GM19351 (cell line): ENCODE measurements around the gene UNC13C.
"Not testable (repeated sequence)": the region's sequence is repeated elsewhere in the genome, so short reads cannot be mapped to it uniquely, and the experiment has no call there.

ENCODE experiments used
- ATAC-seq: cut with Tn5 transposase; IDR thresholded peaks from one replicate; pipeline ENCODE4 v1.9.1; 2021; ENCODE audit warnings: mild to moderate bottlenecking, moderate library complexity; ENCODE audit not compliant: unreplicated experiment

UNC13C gene

GRCh38 chr15:53978253-53978906 is at the start of gene UNC13C:
Gene UNC13C (plus strand): TSS chr15:53978441. CDS start chr15:54012904, 34,463 bp downstream.
- ATAC-seq = no peak

- no peak for ATAC-seq
Observed at GRCh38 chr15:53936137-53936536, 42.1 kb upstream of the UNC13C start.

- ATAC-seq = not testable (repeated sequence)
Observed at GRCh38 chr15:53937632-53938031, 40.6 kb upstream of the UNC13C start.

- ATAC-seq = no peak
Observed at GRCh38 chr15:53950572-53950971, 27.7 kb upstream of the UNC13C start.

GRCh38 chr15:53955396-53955795 is 22.8 kb upstream of the UNC13C start:
- ATAC-seq = no peak

- ATAC-seq = no peak
Observed at GRCh38 chr15:53962646-53963561, 15.3 kb upstream of the UNC13C start.

- ATAC-seq = no peak
Observed at GRCh38 chr15:53963801-53964200, 14.4 kb upstream of the UNC13C start.

- ATAC-seq = no peak
Observed at GRCh38 chr15:53974121-53974520, 4.1 kb upstream of the UNC13C start.

- ATAC-seq = no peak
Observed at GRCh38 chr15:53974813-53975212, 3.4 kb upstream of the UNC13C start.

GRCh38 chr15:53976844-53977392 is 1.3 kb upstream of the UNC13C start:
- ATAC-seq = no peak

- ATAC-seq = no peak
Observed at GRCh38 chr15:53979051-53979788, 979 bp downstream of the UNC13C start.

GRCh38 chr15:53980021-53980420 is 1.8 kb downstream of the UNC13C start:
- ATAC-seq = no peak

- no peak for ATAC-seq
Observed at GRCh38 chr15:53982071-53982680, 3.9 kb downstream of the UNC13C start.

- ATAC-seq = no peak
Observed at GRCh38 chr15:53982876-53983275, 4.6 kb downstream of the UNC13C start.

GRCh38 chr15:53984221-53984620 is 6.0 kb downstream of the UNC13C start:
- no peak for ATAC-seq

GRCh38 chr15:53985562-53985961 is 7.3 kb downstream of the UNC13C start:
- no peak for ATAC-seq

- no peak for ATAC-seq
Observed at GRCh38 chr15:53987480-53987879, 9.2 kb downstream of the UNC13C start.

- ATAC-seq = no peak
Observed at GRCh38 chr15:54007256-54007655, 29.0 kb downstream of the UNC13C start.

- ATAC-seq = no peak
Observed at GRCh38 chr15:54011656-54012055, 33.4 kb downstream of the UNC13C start.

GRCh38 chr15:54014067-54014655 is 35.9 kb downstream of the UNC13C start:
- ATAC-seq = no peak
